HFFc6 (cell line): ENCODE results near the gene PATE3. TPM values are rescaled to one million over a fixed set of nuclear protein-coding genes. Genes with fewer than 3 reads are reported as not detected.

Source experiments
- DNase-seq: peaks from one replicate; pipeline ENCODE4 v3.0.0-alpha.2; 2018
- H3K27ac Mint-ChIP-seq: 2 replicates; pipeline ENCODE4 v1.8.0; 2020; ENCODE audit warnings: mild to moderate bottlenecking, mixed read lengths
- H3K27me3 Mint-ChIP-seq: 2 replicates; pipeline ENCODE4 v1.8.0; 2021; ENCODE audit warnings: mild to moderate bottlenecking, moderate library complexity, mixed read lengths; ENCODE audit not compliant: insufficient read depth
- H3K36me3 Mint-ChIP-seq: 2 replicates; pipeline ENCODE4 v1.8.0; 2021; ENCODE audit warnings: low read depth, mixed read lengths
- H3K4me1 Mint-ChIP-seq: 2 replicates; pipeline ENCODE4 v1.8.0; 2020; ENCODE audit warnings: low read depth, mixed read lengths
- H3K4me3 Mint-ChIP-seq: 2 replicates; pipeline ENCODE4 v1.8.0; 2020; ENCODE audit warnings: mild to moderate bottlenecking, moderate library complexity, mixed read lengths
- H3K9me3 Mint-ChIP-seq: 2 replicates; pipeline ENCODE4 v1.8.0; 2020; ENCODE audit warnings: mild to moderate bottlenecking, mixed read lengths
- CTCF ChIP-seq: fragments of 200-600 bp; sonication (generic); IDR thresholded peaks from 2 replicates; pipeline ENCODE4 v1.5.0; 2021; ENCODE audit warnings: antibody characterized with exemption, mild to moderate bottlenecking
- total RNA-seq, 6 experiments: library from RNA; stranded (reverse); fragmentation: NEBNext Ultra II Directional; extraction: Animal tissue kit (Norgen Biotek cat#: 25700); gene quantifications; 2 replicates in 1 of 6; 3 replicates in 5 of 6; pipeline ENCODE4 v1.2.3, GENCODE V29; 2021

The PATE3 gene
- total RNA-seq, 6 experiments from 2014 or later = not detected

DNA sequence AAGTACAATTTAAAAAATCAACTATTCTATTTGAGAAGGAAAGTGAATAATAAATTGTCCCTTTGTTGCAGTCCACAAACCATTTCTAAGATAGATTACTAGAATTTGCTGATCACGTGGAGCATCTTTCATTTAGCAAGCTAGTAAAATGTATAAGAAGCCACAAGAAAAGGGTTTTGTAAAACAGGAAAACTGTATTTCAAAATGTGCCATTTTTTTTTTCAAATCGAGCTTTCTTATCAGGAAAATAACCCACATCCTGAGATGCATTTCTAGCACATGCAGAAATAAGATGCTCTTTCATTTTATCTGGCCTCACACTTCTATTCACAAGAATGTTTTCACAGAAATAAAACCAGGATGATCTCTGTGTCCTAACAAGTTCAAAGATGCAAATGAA lies 3.2 kb upstream of the PATE3 start:
- Mint-ChIP-seq H3K27ac (no peak overlapping the region), H3K9me3 (peaks cover 10% of the 10 kb centered on the region), H3K27me3 (peaks cover 3% of the 10 kb centered on the region; the same call in 1 of the 2 replicates), H3K4me3 (no peak overlapping the region), H3K36me3 (no peaks in the 10 kb centered on the region), H3K4me1 (no peaks in the 10 kb centered on the region)
- no peak for DNase-seq
- TF ChIP-seq CTCF = no peak

- DNase-seq = no peak
- Mint-ChIP-seq H3K4me1 (no peaks in the 10 kb centered on the region), H3K27ac (no peak overlapping the region), H3K36me3 (0 out of 2 replicates have a peak, but pooled peaks cover 7% of the 10 kb centered on the region), H3K27me3 (peaks cover 3% of the 10 kb centered on the region; the same call in 1 of the 2 replicates), H3K9me3 (peaks cover 39% of the 10 kb centered on the region), H3K4me3 (no peak overlapping the region)
- TF ChIP-seq CTCF = no peak
Measured at GRCh38 chr11:125790825-125791224, 2.9 kb downstream of the PATE3 start.

DNA sequence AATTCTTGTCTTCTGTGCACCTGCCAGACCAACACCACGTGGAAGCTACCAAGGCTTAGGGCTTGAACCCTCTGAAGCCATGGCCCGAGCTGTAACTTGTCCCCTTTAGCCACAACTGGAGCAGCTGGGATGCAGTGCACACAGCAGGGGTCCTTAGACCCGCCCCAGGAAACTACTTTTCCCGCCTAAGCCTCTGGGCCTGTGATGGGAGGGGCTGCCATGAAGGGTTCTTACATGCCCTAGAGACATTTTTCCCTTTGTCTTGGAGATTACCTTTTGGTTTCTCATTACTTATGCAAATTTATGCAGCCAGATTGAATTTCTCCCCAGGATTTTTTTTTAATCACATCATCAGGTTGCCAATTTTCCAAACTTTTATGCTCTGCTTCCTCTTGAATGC lies 9.7 kb downstream of the PATE3 start:
- H3K4me3 Mint-ChIP-seq = no peak overlapping the region
- H3K27ac Mint-ChIP-seq = no peak overlapping the region
- H3K36me3 Mint-ChIP-seq = 0 out of 2 replicates have a peak, but pooled peaks cover 7% of the 10 kb centered on the region
- no peaks in the 10 kb centered on the region for H3K4me1 Mint-ChIP-seq
- H3K27me3 Mint-ChIP-seq = peaks cover 2% of the 10 kb centered on the region; the same call in 1 of the 2 replicates
- TF ChIP-seq CTCF = no peak
- peaks cover 78% of the 10 kb centered on the region for H3K9me3 Mint-ChIP-seq
- DNase-seq = no peak

DNA sequence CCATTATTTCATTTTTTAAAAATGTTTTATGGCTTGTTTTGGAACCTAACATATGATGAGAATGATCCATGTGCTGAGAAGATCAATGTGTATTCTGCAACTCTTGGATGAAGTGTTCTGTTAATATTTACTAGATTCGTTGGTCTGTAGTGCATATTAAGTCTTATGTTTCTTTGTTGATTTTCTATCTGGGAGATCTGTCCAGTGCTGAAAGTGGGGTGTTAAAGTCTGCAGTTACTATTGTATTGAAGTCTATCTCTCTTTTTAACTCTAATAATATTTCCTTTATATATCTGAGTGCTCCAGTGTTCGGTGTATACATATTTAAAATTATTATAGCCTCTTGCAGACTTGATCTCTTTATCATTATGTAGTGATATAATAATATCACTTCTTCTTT lies 11.9 kb downstream of the PATE3 start:
- H3K4me3 Mint-ChIP-seq = no peak overlapping the region
- TF ChIP-seq CTCF = no peak
- H3K27ac Mint-ChIP-seq = no peak overlapping the region
- H3K36me3 Mint-ChIP-seq = 0 out of 2 replicates have a peak, but pooled peaks cover 7% of the 10 kb centered on the region
- peaks cover 2% of the 10 kb centered on the region; the same call in 1 of the 2 replicates for H3K27me3 Mint-ChIP-seq
- DNase-seq = no peak
- peaks cover 74% of the 10 kb centered on the region for H3K9me3 Mint-ChIP-seq
- H3K4me1 Mint-ChIP-seq = no peaks in the 10 kb centered on the region

DNA sequence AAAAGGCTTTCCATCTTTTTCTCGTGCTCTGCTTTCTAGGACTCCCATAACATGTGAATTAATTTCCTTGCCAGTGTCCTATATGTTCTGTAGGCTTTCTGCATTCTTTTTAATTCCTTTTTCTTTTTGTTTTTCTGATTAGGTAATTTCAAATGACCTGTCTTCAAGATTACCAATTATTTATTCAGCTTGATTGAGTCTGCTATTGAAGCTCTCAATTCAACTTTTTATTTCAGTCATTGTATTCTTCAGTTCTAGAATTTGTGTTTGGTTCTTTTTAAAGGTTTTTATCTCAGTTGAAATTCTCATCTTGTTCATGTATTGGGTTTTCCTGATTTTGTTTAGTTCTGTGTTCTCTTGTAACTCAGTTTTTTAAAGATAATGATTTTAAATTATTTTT lies 14.5 kb downstream of the PATE3 start:
- Mint-ChIP-seq H3K27ac (no peak overlapping the region), H3K36me3 (no peaks in the 10 kb centered on the region), H3K4me3 (no peak overlapping the region), H3K27me3 (peaks cover 2% of the 10 kb centered on the region; the same call in 1 of the 2 replicates), H3K4me1 (no peaks in the 10 kb centered on the region), H3K9me3 (peaks cover 51% of the 10 kb centered on the region)
- DNase-seq = no peak
- TF ChIP-seq CTCF = no peak

DNA sequence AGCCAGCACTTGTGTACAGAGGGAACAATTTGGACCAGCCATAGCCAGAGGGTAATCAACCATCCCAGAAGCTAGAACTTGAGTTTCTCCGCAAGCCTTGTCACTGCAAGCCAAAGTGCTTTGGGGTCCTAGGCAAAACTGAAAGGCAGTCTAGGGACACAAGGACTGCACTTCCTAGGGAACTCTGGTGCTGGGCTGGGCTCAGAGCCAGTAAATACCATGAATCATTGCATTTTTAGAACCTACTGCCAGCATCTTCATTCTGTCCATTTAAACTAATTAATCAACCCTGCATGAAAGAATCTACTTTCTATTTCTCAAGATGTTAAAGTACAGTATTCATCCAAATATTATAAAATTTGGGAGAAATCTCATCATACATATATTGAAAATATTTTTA lies 20.0 kb downstream of the PATE3 start:
- TF ChIP-seq CTCF = no peak
- Mint-ChIP-seq H3K9me3 (peaks cover 11% of the 10 kb centered on the region), H3K36me3 (no peaks in the 10 kb centered on the region), H3K27ac (no peak overlapping the region), H3K27me3 (no peaks in the 10 kb centered on the region; the same call in 1 of the 2 replicates), H3K4me3 (no peak overlapping the region), H3K4me1 (no peaks in the 10 kb centered on the region)
- DNase-seq = no peak
